MM.1S (cell line): ENCODE measurements around the gene COLEC12.

Experiments
- DNase-seq: peaks from one replicate; pipeline ENCODE4 v3.0.0-alpha.2; 2015
- H2AFZ ChIP-seq: fragments of 300-600 bp; sonication (generic); 2 replicates; pipeline ENCODE4 v1.6.0; 2016; ENCODE audit warnings: antibody characterized with exemption, low read length
- H3F3A ChIP-seq: fragments of 300-600 bp; sonication (generic); 2 replicates; pipeline ENCODE4 v1.6.1; 2016; ENCODE audit warnings: mild to moderate bottlenecking, antibody characterized with exemption, low read length, moderate library complexity, mixed read lengths; ENCODE audit not compliant: insufficient read depth
- H3K27ac ChIP-seq: fragments of 300-600 bp; sonication (generic); 2 replicates; pipeline ENCODE4 v1.5.1; 2016; ENCODE audit warnings: mild to moderate bottlenecking, low read length
- H3K27me3 ChIP-seq: fragments of 300-600 bp; sonication (generic); replicated peaks from 2 replicates; pipeline ENCODE4 v1.6.0; 2016; ENCODE audit warnings: low read length; ENCODE audit not compliant: insufficient read depth
- H3K36me3 ChIP-seq: fragments of 300-600 bp; sonication (generic); replicated peaks from 2 replicates; pipeline ENCODE4 v1.6.1; 2016; ENCODE audit warnings: mild to moderate bottlenecking, low read length, mixed read lengths; ENCODE audit not compliant: insufficient read depth
- H3K4me1 ChIP-seq: fragments of 300-600 bp; sonication (generic); 2 replicates; pipeline ENCODE4 v1.6.1; 2016; ENCODE audit warnings: low read length, mixed read lengths
- H3K4me2 ChIP-seq: fragments of 300-600 bp; sonication (generic); 2 replicates; pipeline ENCODE4 v1.6.0; 2016; ENCODE audit warnings: low read depth, low read length
- H3K4me3 ChIP-seq: fragments of 300-600 bp; sonication (generic); 2 replicates; pipeline ENCODE4 v1.5.1; 2016; ENCODE audit warnings: low read length, mixed read lengths
- H3K79me2 ChIP-seq: fragments of 300-600 bp; sonication (generic); 2 replicates; pipeline ENCODE4 v1.6.1; 2016; ENCODE audit warnings: mixed run types, low read length, mixed read lengths
- H3K9ac ChIP-seq: fragments of 300-600 bp; sonication (generic); 2 replicates; pipeline ENCODE4 v1.6.1; 2016; ENCODE audit warnings: low read length, mixed read lengths
- H3K9me2 ChIP-seq: fragments of 300-600 bp; sonication (generic); replicated peaks from 2 replicates; pipeline ENCODE4 v1.6.1; 2016; ENCODE audit warnings: mild to moderate bottlenecking, low read length, mixed read lengths; ENCODE audit not compliant: insufficient read depth
- H3K9me3 ChIP-seq: fragments of 300-600 bp; sonication (generic); replicated peaks from 2 replicates; pipeline ENCODE4 v1.6.1; 2016; ENCODE audit warnings: mild to moderate bottlenecking, low read length, mixed read lengths; ENCODE audit not compliant: insufficient read depth
- H4K20me1 ChIP-seq: fragments of 300-600 bp; sonication (generic); 2 replicates; pipeline ENCODE4 v1.6.1; 2016; ENCODE audit warnings: mild to moderate bottlenecking, low read length, moderate library complexity, mixed read lengths; ENCODE audit not compliant: insufficient read depth
- EZH2 ChIP-seq: fragments of 300-600 bp; sonication (generic); optimal IDR thresholded peaks from 2 replicates; pipeline ENCODE3; 2017; ENCODE audit warnings: low read depth, mild to moderate bottlenecking, antibody characterized with exemption, low read length, mixed read lengths
- EZH2phosphoT487 ChIP-seq: fragments of 300-600 bp; sonication (generic); IDR thresholded peaks from 2 replicates; pipeline ENCODE4 v1.6.1; 2018; ENCODE audit warnings: antibody characterized with exemption, low read length
- TF ChIP-seq, protein P1 (sequence below): fragments of 300-600 bp; sonication (generic); IDR thresholded peaks from 2 replicates; pipeline ENCODE4 v1.5.1; 2016; ENCODE audit warnings: antibody characterized with exemption, low read length, mixed read lengths

The COLEC12 gene

DNA sequence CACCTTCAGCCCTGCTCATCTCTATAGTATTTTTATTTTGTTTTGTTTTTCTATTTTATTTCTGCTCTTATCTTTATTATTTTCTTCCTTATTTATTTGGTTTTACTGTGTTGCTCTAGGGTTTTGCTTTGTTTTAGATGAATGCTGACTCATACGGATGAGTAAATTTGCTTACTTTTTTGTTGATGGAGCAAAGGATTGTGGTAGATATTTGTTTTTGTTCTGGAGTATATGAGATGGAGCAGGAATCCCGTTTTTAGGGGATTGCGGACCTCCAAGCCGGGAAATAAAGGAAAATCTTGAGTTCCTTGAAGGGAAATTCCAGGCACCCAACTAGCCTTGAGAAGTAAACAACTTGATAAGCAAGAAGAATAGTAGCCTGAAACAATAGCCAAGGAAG is 15.3 kb upstream of the COLEC12 start:
- Histone ChIP-seq H4K20me1 (no peaks in the 10 kb centered on the region), H3K9ac (no peak overlapping the region), H3K79me2 (no peaks in the 10 kb centered on the region), H3K9me3 (no peaks in the 10 kb centered on the region), H3K27ac (no peak overlapping the region), H3K9me2 (no peaks in the 10 kb centered on the region), H3K4me3 (no peak overlapping the region), H3K4me1 (no peaks in the 10 kb centered on the region), H3K36me3 (no peaks in the 10 kb centered on the region), H3K27me3 (no peaks in the 10 kb centered on the region), H3F3A (no peaks in the 10 kb centered on the region), H2AFZ (no peak overlapping the region), H3K4me2 (no peak overlapping the region)
- TF ChIP-seq EZH2phosphoT487 (no peak), EZH2 (no peak)
- TF ChIP-seq, protein P1, sequence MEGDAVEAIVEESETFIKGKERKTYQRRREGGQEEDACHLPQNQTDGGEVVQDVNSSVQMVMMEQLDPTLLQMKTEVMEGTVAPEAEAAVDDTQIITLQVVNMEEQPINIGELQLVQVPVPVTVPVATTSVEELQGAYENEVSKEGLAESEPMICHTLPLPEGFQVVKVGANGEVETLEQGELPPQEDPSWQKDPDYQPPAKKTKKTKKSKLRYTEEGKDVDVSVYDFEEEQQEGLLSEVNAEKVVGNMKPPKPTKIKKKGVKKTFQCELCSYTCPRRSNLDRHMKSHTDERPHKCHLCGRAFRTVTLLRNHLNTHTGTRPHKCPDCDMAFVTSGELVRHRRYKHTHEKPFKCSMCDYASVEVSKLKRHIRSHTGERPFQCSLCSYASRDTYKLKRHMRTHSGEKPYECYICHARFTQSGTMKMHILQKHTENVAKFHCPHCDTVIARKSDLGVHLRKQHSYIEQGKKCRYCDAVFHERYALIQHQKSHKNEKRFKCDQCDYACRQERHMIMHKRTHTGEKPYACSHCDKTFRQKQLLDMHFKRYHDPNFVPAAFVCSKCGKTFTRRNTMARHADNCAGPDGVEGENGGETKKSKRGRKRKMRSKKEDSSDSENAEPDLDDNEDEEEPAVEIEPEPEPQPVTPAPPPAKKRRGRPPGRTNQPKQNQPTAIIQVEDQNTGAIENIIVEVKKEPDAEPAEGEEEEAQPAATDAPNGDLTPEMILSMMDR: no peak
- DNase-seq: no peak

DNA sequence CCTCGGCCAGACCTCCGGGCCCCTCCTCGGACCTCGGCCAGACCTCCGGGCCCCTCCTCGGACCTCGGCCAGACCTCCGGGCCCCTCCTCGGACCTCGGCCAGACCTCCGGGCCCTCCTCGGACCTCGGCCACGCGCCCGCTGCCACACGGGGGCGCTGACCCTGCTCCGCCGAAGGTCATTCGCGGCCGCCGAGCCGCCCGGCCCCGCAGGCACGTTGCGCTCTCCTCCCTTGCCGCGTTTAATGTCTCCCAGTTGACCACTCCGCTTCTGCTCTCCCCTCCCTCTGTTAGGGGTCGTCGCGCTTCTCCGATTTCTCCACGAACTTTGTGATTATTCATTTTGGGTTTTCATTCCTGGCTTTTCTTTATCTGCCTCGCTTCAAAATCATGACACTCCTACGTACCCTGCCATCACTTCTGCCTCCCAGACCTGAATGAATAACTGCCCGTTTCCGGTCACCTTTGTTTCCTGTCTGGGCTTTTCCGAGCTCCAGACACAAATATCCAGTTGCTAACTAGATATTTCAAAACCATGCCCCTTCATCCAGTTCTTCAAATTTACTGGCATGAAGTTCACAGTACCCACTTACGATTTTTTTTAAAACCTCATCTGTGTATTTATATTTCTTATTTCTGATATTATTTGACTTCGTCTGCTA is 14.8 kb upstream of the COLEC12 start:
- Histone ChIP-seq H3K4me1 (no peaks in the 10 kb centered on the region), H3K4me2 (no peak overlapping the region), H3K9me3 (no peaks in the 10 kb centered on the region), H3K27ac (no peak overlapping the region), H3K79me2 (no peaks in the 10 kb centered on the region), H3F3A (no peaks in the 10 kb centered on the region), H3K36me3 (no peaks in the 10 kb centered on the region), H3K4me3 (no peak overlapping the region), H4K20me1 (no peaks in the 10 kb centered on the region), H2AFZ (no peak overlapping the region), H3K9me2 (no peaks in the 10 kb centered on the region), H3K9ac (no peak overlapping the region), H3K27me3 (no peaks in the 10 kb centered on the region)
- TF ChIP-seq EZH2: no peak
- TF ChIP-seq, protein P1: no peak
- no peak for TF ChIP-seq EZH2phosphoT487
- DNase-seq: no peak

DNA sequence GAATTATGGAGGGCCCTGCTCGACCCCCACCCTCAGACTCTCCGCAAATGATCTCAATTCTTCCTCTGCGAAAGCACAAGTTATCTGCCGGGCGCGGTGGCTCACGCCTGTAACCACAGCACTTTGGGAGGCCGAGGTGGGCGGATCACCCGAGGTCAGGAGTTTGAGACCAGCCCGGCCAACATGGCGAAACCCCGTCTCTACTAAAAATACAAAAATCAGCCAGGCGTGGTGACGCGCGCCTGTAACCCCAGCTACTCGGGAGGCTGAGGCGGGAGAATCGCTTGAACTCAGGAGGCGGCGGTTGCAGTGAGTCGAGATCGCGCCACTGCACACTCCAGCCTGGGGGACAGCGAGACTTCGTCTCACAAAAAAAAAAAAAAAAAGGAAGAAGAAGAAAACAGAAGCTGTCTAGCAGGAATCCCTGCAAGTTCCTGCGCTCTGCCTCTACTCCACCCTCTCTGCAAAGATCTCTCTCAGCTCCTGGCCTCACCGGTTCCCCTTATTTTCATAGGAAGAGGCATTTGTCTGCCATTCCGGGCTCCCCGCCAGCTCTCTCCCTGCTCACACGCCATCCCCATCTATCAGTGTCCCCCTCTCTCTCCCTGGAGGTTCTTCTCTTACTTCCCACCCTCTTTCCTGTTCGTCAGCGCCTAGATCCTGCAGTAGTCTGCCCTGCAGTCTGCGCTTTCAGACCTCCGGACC is 13.5 kb upstream of the COLEC12 start:
- Histone ChIP-seq H3K27me3 (no peaks in the 10 kb centered on the region), H3K4me2 (no peak overlapping the region), H3K4me1 (no peaks in the 10 kb centered on the region), H3K36me3 (no peaks in the 10 kb centered on the region), H3K27ac (no peak overlapping the region), H3K9ac (no peak overlapping the region), H4K20me1 (no peaks in the 10 kb centered on the region), H3K9me2 (no peaks in the 10 kb centered on the region), H3K9me3 (no peaks in the 10 kb centered on the region), H3F3A (no peaks in the 10 kb centered on the region), H3K4me3 (no peak overlapping the region), H2AFZ (no peak overlapping the region), H3K79me2 (no peaks in the 10 kb centered on the region)
- TF ChIP-seq EZH2: no peak
- TF ChIP-seq, protein P1: no peak
- no peak for TF ChIP-seq EZH2phosphoT487
- DNase-seq: no peak
